Panc1 (cell line): ENCODE data around the gene GSK3B. TPM values are rescaled to one million over a fixed set of nuclear protein-coding genes. Genes with fewer than 3 reads are reported as not detected.

ENCODE experiments used
- ATAC-seq: fragments of 200-7000 bp; cut with Tn5 transposase; 2 replicates; pipeline ENCODE4 v1.9.1; 2020; ENCODE audit warnings: mild to moderate bottlenecking, moderate library complexity
- BruUV-seq: library from RNA; stranded (reverse); fragments of 400-500 nt; replicated peaks from 2 replicates; lab custom pipeline; 2021; lab: Mats Ljungman, UMichigan
- CTCF ChIA-PET: fragments of 300-600 bp; sonication (Branson Sonifier 250); formaldehyde crosslinking; loops from one replicate; lab custom pipeline; 2022; ENCODE audit warnings: antibody characterized with exemption; lab: Charles Lee
- POLR2A ChIA-PET: fragments of 300-600 bp; sonication (Branson Sonifier 250); formaldehyde crosslinking; loops from one replicate; lab custom pipeline; 2022; ENCODE audit warnings: antibody characterized with exemption; lab: Charles Lee
- DNase-seq: peaks from one replicate; pipeline ENCODE4 v3.0.0-alpha.2; 2010; ENCODE audit warnings: low read depth, low spot score
- H3K27ac ChIP-seq: 2 replicates; pipeline ENCODE4 v1.5.1; 2011; ENCODE audit warnings: mild to moderate bottlenecking, low read length, inconsistent platforms
- H3K27me3 ChIP-seq: fragments of 200-500 bp; sonication (Bioruptor generic); 2 replicates; pipeline ENCODE4 v1.6.0; 2014; ENCODE audit warnings: low read length, inconsistent platforms; ENCODE audit not compliant: control insufficient read depth, insufficient read depth
- H3K36me3 ChIP-seq: fragments of 200-500 bp; sonication (Bioruptor generic); 2 replicates; pipeline ENCODE4 v1.5.1; 2014; ENCODE audit warnings: inconsistent platforms, mild to moderate bottlenecking, low read length, moderate library complexity; ENCODE audit not compliant: control insufficient read depth, insufficient read depth
- H3K4me1 ChIP-seq: 2 replicates; pipeline ENCODE4 v1.5.1; 2011; ENCODE audit warnings: inconsistent platforms, mild to moderate bottlenecking, low read length, moderate library complexity; ENCODE audit not compliant: control insufficient read depth, insufficient read depth
- H3K4me3 ChIP-seq, 2 experiments: 2 replicates each; pipeline ENCODE4 v1.5.1; 2011 to 2012; ENCODE audit warnings: low read depth in 2 of 2, low read length in 2 of 2, mild to moderate bottlenecking in 2 of 2, inconsistent platforms in 1 of 2, moderate library complexity in 1 of 2
- H3K9me3 ChIP-seq: fragments of 200-500 bp; sonication (Bioruptor generic); 2 replicates; pipeline ENCODE4 v1.5.1; 2014; ENCODE audit warnings: low read depth, mild to moderate bottlenecking, inconsistent platforms, low read length, moderate library complexity; ENCODE audit not compliant: control insufficient read depth, insufficient read depth
- POLR2AphosphoS5 ChIP-seq: IDR thresholded peaks from 2 replicates; pipeline ENCODE4 v1.6.1; 2012; ENCODE audit warnings: mild to moderate bottlenecking, low read depth, low read length, moderate library complexity
- REST ChIP-seq, 2 experiments: IDR thresholded peaks; 2 replicates each; pipeline ENCODE4 v1.6.1; 2011 to 2012; ENCODE audit warnings: low read depth in 2 of 2, control low read depth in 1 of 2, low read length in 1 of 2, mild to moderate bottlenecking in 1 of 2, moderate library complexity in 1 of 2; ENCODE audit not compliant: insufficient read depth in 1 of 2
- SIN3A ChIP-seq: IDR thresholded peaks from 2 replicates; pipeline ENCODE4 v1.6.1; 2012; ENCODE audit warnings: low read depth, mild to moderate bottlenecking, low read length, moderate library complexity, borderline replicate concordance; ENCODE audit not compliant: insufficient read depth
- TCF7L2 ChIP-seq: IDR thresholded peaks from 2 replicates; pipeline ENCODE4 v1.6.1; 2011; ENCODE audit warnings: mild to moderate bottlenecking, low read depth, low read length, inconsistent platforms
- in situ Hi-C: cut with HindIII; loops from 2 replicates; pipeline ENCODE4 v1.10.0; 2016; ENCODE audit warnings: low sequenced_read_pairs, low pct_unique_long_range_greater_than_20kb
- intact Hi-C: fragments of 100-400 bp; cut with micrococcal nuclease; formaldehyde crosslinking; loops from one replicate; pipeline ENCODE4 v1.10.0; 2022; ENCODE audit not compliant: unreplicated experiment
- total RNA-seq: library from RNA; stranded (reverse); gene quantifications from one replicate; pipeline ENCODE4 v1.2.1, GENCODE V29; 2021; ENCODE audit not compliant: unreplicated experiment
- TF ChIP-seq, protein P1 (sequence below): fragments of 450-650 bp; IDR thresholded peaks from 2 replicates; pipeline ENCODE4 v1.5.1; 2017; ENCODE audit warnings: mild to moderate bottlenecking

GSK3B gene
- total RNA-seq, 1 experiment from 2014 or later, result 35.3 TPM

DNA sequence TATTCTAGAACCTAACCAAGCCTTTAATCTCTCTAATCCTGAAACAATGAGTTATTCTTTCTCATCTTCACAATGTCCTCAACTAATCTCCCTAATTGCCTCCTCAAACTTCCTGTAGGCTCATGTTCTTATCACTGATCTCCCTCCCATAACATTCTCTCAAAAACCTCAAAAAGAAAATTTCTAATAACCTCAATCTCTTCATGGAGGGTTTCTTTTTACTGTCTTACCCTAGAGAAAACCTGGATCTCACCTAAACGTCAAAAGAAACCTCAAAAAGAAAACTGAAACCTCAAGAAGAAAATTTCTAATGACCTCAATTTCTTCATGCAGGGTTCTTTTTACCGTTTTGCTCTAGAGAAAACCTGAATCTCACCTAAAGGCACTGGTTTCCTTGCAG lies 150.2 kb downstream of the GSK3B start:
- intact Hi-C loops (no loop called here), in situ Hi-C loops (no loop called here)
- CTCF ChIA-PET, result no interaction called here
- H3K27ac ChIP-seq, result no peak overlapping the region
- BruUV-seq, result no TSS peak
- POLR2A ChIA-PET, result no interaction called here
- TF ChIP-seq REST (IDR thresholded peaks at IDR 0.05; ENCODE audit: insufficient read depth in 1 of 2, low read depth in 2 of 2, low read length in 1 of 2) (no peak), TCF7L2 (no peak), POLR2AphosphoS5 (no peak), SIN3A (no peak)
- TF ChIP-seq, protein P1, sequence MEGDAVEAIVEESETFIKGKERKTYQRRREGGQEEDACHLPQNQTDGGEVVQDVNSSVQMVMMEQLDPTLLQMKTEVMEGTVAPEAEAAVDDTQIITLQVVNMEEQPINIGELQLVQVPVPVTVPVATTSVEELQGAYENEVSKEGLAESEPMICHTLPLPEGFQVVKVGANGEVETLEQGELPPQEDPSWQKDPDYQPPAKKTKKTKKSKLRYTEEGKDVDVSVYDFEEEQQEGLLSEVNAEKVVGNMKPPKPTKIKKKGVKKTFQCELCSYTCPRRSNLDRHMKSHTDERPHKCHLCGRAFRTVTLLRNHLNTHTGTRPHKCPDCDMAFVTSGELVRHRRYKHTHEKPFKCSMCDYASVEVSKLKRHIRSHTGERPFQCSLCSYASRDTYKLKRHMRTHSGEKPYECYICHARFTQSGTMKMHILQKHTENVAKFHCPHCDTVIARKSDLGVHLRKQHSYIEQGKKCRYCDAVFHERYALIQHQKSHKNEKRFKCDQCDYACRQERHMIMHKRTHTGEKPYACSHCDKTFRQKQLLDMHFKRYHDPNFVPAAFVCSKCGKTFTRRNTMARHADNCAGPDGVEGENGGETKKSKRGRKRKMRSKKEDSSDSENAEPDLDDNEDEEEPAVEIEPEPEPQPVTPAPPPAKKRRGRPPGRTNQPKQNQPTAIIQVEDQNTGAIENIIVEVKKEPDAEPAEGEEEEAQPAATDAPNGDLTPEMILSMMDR, result no peak
- H3K27me3 ChIP-seq, result no peaks in the 10 kb centered on the region
- ATAC-seq (no peak), DNase-seq (no peak)
- H3K4me1 ChIP-seq, result no peaks in the 10 kb centered on the region
- H3K36me3 ChIP-seq, result no peaks in the 10 kb centered on the region; the same call in 1 of the 2 replicates
- no peaks in the 10 kb centered on the region for H3K9me3 ChIP-seq
- no peak overlapping the region for H3K4me3 ChIP-seq

DNA sequence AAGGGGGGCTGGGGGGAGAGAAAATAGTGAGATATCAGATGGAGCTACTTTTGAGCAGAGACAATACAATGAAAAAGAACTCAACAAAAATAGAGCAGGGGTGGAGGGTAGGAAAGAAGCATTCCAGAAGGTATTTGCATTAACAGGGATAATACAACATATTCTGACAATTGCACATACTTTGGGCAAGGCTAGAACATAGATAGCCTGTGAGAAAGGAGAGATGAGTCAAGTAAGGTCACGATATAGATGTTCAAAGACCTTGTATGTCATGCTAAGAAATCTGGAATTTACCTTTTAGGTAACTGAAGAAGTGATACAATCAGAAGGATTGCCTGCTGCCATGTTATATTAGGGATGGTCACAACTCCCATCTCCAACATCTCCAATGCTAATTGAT lies 155.2 kb downstream of the GSK3B start:
- H3K27me3 ChIP-seq, result no peaks in the 10 kb centered on the region
- ATAC-seq, result no peak
- no peaks in the 10 kb centered on the region for H3K9me3 ChIP-seq
- H3K4me1 ChIP-seq, result no peaks in the 10 kb centered on the region; the same call in 1 of the 2 replicates
- no peak overlapping the region for H3K4me3 ChIP-seq
- TF ChIP-seq TCF7L2, result no peak
- no peak for TF ChIP-seq SIN3A
- TF ChIP-seq POLR2AphosphoS5, result no peak
- TF ChIP-seq, protein P1, result no peak
- TF ChIP-seq REST (IDR thresholded peaks at IDR 0.05; ENCODE audit: insufficient read depth in 1 of 2, low read depth in 2 of 2, low read length in 1 of 2), result no peak
- no TSS peak for BruUV-seq
- no peaks in the 10 kb centered on the region for H3K36me3 ChIP-seq
- H3K27ac ChIP-seq, result no peak overlapping the region
- ChIA-PET CTCF (no interaction called here), POLR2A (no interaction called here)
- no peak for DNase-seq
- intact Hi-C loops, result no loop called here
- in situ Hi-C loops, result no loop called here
